PFSK-1 (cell line): ENCODE results near the gene DDX41.

Experiments used
- FOXP2 ChIP-seq: optimal IDR thresholded peaks from 2 replicates; pipeline ENCODE3; 2011; ENCODE audit warnings: borderline replicate concordance, control low read depth, inconsistent platforms; ENCODE audit not compliant: insufficient read depth; ENCODE audit errors: extremely low read length, extremely low read depth
- POLR2AphosphoS5 ChIP-seq: IDR thresholded peaks from 2 replicates; pipeline ENCODE4 v1.6.1; 2012; ENCODE audit warnings: low read depth, mild to moderate bottlenecking, control low read depth, low read length, moderate library complexity
- SIN3A ChIP-seq: IDR thresholded peaks from 2 replicates; pipeline ENCODE4 v1.6.1; 2012; ENCODE audit warnings: mild to moderate bottlenecking, low read length, moderate library complexity, borderline replicate concordance; ENCODE audit not compliant: insufficient read depth
- TAF1 ChIP-seq: IDR thresholded peaks from 2 replicates; pipeline ENCODE4 v1.6.1; 2012; ENCODE audit warnings: low read length, control low read depth, borderline replicate concordance; ENCODE audit not compliant: insufficient read depth
- TF ChIP-seq, protein P1 (sequence below), 2 experiments: IDR thresholded peaks; 2 replicates each; pipeline versions ENCODE4 v1.6.1 to v1.8.0; 2011 to 2012; ENCODE audit warnings: low read depth in 2 of 2, low read length in 2 of 2, control low read depth in 1 of 2, inconsistent platforms in 1 of 2, mild to moderate bottlenecking in 1 of 2, moderate library complexity in 1 of 2; ENCODE audit not compliant: insufficient read depth in 1 of 2

Gene DDX41

DNA sequence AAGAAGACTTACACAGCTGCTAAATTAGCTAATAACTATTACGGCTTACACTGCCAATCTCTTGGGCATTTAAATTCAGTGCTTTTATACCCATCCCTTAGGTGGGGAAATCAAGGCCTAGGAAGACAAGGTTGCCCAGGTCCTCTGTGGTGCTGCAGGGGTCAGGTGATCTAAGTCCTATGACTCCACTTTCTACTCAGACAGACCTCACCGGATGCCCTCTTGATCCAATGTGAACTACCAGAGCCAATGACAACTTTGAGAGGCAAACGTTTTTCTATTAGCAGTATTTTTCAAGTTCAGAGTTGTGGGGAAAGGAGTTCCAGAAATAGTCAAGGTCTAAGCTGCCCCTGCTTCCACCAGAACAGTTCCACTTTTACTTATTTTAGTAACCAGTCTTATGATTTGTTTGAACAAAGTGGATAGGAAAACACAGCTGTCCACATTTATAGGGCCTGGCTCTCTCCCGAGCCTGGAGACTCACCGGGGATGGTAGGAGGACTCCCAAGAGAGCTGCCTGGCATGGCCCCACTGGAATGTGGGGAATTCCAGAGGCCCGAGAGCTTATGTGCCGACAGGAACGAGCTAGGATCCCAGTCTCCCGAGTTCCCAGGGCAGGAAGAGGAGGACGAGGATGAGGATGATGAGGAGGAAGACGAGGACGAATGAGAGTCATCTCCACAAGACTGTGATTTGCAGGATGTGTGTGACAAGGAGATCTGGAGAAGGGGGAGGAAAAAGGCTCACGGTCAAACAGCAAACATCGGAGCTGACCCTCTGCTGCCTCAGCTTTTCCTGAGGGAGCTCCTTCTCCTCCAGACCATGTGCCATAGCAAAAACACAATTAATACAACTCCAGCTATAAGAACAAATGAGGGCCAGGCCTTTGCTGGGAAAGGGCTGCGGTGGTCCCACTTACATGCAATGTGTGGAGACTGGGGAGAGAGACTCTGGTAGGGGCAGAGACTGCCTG, 20.9 kb upstream of the DDX41 start:
- TF ChIP-seq FOXP2 (no peak), POLR2AphosphoS5 (no peak), SIN3A (no peak), TAF1 (no peak)
- TF ChIP-seq, protein P1, sequence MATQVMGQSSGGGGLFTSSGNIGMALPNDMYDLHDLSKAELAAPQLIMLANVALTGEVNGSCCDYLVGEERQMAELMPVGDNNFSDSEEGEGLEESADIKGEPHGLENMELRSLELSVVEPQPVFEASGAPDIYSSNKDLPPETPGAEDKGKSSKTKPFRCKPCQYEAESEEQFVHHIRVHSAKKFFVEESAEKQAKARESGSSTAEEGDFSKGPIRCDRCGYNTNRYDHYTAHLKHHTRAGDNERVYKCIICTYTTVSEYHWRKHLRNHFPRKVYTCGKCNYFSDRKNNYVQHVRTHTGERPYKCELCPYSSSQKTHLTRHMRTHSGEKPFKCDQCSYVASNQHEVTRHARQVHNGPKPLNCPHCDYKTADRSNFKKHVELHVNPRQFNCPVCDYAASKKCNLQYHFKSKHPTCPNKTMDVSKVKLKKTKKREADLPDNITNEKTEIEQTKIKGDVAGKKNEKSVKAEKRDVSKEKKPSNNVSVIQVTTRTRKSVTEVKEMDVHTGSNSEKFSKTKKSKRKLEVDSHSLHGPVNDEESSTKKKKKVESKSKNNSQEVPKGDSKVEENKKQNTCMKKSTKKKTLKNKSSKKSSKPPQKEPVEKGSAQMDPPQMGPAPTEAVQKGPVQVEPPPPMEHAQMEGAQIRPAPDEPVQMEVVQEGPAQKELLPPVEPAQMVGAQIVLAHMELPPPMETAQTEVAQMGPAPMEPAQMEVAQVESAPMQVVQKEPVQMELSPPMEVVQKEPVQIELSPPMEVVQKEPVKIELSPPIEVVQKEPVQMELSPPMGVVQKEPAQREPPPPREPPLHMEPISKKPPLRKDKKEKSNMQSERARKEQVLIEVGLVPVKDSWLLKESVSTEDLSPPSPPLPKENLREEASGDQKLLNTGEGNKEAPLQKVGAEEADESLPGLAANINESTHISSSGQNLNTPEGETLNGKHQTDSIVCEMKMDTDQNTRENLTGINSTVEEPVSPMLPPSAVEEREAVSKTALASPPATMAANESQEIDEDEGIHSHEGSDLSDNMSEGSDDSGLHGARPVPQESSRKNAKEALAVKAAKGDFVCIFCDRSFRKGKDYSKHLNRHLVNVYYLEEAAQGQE (IDR thresholded peaks at IDR 0.05; ENCODE audit: insufficient read depth in 1 of 2, low read depth in 2 of 2, low read length in 2 of 2) = no peak

DNA sequence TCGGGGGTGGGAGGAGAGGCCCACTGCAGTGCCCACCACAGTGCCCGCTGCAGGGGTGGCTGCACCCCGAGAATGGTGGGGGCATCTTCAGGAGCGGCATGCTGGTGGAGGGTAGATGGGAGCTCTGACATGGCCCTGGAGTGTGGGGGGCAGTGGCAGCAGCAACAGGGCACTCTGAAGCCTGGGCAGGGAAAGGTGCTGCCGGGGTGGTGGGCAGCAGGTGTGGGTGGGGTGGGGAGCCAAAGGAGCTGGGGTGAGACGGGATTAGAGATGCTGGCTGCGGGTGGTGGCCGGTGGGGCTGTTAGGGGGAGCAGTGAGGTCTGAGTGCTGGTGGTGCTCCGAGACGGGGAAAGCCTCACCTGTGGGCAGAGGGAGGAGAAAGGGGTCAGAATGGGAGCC, 19.6 kb upstream of the DDX41 start:
- TF ChIP-seq, protein P1 (IDR thresholded peaks at IDR 0.05; ENCODE audit: insufficient read depth in 1 of 2, low read depth in 2 of 2, low read length in 2 of 2) = no peak
- no peak for TF ChIP-seq SIN3A

DNA sequence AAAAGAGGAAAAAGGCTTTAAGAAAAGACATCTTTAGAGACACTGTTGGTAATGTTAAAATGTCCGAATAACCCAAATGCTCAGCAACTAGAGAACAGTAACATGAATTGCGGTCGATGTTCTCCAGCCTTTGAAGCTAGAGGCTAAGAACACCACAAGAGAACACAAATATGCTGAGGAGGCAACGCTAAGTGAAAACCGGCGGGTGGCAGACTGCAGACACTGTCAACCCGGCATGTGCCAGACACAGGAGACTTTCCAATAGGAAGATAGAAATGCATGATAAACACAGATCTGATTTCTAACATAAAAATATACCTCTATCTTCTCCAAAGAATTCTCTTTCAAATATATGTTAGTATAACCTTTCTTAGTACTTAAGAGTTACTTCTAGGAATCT, 18.4 kb upstream of the DDX41 start:
- TF ChIP-seq, protein P1 (IDR thresholded peaks at IDR 0.05; ENCODE audit: insufficient read depth in 1 of 2, low read depth in 2 of 2, low read length in 2 of 2) = no peak
- TF ChIP-seq SIN3A (no peak), FOXP2 (no peak)

DNA sequence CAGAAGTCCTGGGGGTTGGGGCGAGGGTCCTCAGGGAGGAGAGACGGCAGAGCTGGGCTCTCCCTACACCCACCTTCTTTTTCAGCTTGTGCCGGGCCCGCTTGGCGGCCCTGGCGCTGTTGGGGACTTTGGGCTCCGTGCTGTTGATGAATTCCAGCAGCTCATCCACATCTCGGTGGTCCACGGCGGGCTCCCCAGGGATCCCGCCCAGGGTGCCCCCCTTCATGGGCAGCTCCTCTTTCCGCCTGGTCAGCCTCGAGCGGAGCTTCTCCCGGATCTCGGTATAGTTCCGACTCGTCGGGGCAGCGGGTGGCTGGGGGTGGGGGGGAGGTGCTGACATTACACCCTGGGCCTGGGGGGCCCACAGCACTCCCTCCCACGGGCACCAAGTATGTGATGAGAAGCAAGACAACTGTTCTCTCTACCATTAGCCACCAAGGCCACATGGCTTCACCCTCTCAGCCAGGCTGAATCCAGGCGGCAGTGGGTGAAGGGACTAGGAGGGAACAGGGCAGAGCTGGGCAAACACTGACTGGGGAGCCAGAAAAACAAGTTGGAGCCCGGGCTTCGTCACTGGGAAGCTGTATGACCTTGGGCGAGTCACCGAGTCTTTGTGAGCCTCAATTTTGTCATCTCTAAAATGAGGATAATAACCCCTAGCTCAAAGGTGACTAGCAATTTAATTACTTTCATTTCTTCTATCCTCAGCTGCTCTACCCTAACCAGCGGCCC, 14.6 kb upstream of the DDX41 start:
- no peak for TF ChIP-seq SIN3A
- TF ChIP-seq, protein P1 (IDR thresholded peaks at IDR 0.05; ENCODE audit: insufficient read depth in 1 of 2, low read depth in 2 of 2, low read length in 2 of 2) = no peak
- no peak for TF ChIP-seq POLR2AphosphoS5
- TF ChIP-seq FOXP2 = no peak
- TF ChIP-seq TAF1 = no peak
